D721Med (cell line): ENCODE data around the gene KCTD15.

Source experiments
- DNase-seq: peaks from one replicate; pipeline ENCODE4 v3.0.0; 2011; ENCODE audit warnings: low spot score; ENCODE audit not compliant: insufficient read length
- FAIRE-seq: peaks from 2 replicates; lab custom pipeline; 2011; peaks lifted over from hg19 to GRCh38; lab: Jason Lieb, UNC
- TF ChIP-seq, protein P1 (sequence below): IDR thresholded peaks from 2 replicates; pipeline ENCODE4 v1.5.1; 2012; ENCODE audit warnings: mild to moderate bottlenecking, control low read depth; ENCODE audit not compliant: insufficient read depth; ENCODE audit errors: missing control alignments

KCTD15 gene

DNA sequence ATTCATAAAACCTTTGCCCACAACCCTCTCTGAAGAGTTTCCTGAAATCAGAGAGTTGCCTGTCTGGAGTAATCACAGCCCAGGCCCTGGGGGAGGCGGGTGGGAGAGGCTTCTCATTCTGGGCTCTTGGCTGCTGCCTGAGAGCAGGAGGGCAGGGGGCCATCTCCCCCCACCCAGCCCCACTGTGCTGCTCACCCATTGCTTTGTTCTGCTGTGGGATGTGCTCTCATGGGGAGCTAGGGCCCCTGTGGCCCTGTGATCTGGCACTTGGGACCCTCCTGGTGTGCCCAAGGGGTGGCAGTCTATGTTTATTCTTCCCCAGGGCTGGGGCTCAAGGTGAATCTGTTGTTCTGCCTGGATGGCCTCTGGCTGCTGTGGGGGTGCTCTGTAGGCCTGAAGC is 6.1 kb downstream of the KCTD15 start:
- FAIRE-seq (no peak), DNase-seq (no peak)
- TF ChIP-seq, protein P1, sequence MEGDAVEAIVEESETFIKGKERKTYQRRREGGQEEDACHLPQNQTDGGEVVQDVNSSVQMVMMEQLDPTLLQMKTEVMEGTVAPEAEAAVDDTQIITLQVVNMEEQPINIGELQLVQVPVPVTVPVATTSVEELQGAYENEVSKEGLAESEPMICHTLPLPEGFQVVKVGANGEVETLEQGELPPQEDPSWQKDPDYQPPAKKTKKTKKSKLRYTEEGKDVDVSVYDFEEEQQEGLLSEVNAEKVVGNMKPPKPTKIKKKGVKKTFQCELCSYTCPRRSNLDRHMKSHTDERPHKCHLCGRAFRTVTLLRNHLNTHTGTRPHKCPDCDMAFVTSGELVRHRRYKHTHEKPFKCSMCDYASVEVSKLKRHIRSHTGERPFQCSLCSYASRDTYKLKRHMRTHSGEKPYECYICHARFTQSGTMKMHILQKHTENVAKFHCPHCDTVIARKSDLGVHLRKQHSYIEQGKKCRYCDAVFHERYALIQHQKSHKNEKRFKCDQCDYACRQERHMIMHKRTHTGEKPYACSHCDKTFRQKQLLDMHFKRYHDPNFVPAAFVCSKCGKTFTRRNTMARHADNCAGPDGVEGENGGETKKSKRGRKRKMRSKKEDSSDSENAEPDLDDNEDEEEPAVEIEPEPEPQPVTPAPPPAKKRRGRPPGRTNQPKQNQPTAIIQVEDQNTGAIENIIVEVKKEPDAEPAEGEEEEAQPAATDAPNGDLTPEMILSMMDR = no peak

DNA sequence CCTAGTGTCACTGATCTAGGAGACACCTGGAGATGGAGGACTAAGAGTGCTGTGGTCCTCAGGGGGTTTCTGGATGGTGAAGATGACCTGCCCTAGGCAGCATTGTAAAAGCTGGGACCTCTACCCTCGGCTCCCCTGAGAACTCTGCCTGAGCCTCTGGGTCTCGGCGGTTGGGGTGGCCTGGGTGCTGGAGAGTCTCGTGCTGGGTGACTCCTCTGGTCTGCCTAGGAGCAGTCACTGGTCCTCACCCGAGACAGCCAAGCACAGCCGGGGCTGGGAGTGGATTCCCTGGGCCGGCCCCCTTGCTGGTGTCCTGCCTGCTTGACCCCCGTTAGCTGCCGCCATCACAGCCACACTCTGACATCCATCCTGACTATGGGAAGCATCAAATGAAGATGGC is 6.7 kb downstream of the KCTD15 start:
- TF ChIP-seq, protein P1 = no peak
- DNase-seq (no peak), FAIRE-seq (no peak)

DNA sequence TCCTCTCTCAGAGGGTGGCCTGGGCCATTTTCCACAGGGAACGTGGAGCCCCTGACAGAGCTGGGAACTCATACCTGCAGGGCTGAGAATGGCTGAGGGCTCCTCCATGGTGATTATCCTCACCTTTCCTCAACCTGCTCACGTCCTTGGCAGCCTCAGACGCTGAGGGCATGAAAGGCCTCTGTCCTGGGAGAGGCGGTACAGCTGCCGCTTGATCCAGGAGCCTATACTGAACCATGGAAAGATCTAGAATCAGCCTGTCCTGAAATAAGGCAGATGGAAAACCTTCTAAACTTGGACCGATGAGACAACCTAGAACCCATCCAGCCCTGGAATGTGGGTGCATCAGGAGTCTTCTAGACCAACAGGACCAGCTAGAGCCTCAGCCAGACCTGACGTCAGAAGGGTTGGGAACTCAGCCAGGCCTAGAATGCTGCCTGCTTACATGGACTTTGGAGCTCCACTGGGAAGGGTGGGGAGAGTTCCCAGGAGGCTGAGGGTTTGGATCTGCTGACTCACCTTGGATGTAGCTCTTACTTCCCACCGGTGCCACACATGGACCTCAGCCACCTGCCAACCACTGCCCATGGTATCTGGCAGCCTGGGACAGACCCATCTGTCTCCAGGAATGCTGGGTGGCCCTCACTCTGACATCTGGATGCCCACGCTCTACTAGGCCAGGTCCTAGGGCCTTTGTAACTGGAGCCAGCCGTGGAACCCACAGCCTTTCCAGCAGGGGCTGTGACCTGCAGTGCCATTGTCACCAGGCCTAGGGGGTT is 7.5 kb downstream of the KCTD15 start:
- DNase-seq = no peak

DNA sequence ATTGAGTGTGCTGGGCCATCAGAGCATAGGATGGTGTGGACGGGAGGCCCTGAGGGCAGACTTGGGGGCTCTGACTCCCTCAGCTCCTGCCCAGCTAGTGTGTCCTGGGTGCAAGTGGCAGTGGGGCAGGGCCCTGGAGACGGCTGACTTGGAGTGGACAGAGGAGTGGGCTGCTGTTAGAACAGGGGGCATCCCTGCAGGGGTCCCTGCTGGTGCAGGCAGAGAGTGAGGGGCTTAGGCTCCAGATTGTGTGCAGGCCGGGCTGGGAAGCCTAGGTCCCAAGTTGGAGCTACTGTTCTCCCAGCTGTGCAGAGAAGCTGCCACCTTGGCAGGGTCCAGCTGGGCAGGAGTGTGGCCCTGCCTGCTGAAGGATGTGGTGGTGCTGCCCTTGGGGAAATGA is 8.6 kb downstream of the KCTD15 start:
- DNase-seq (no peak), FAIRE-seq (no peak)
- TF ChIP-seq, protein P1 = no peak

More for the DNA sequence above, 7.5 kb downstream of the KCTD15 start:
- TF ChIP-seq, protein P1 = no peak
- FAIRE-seq = no peak

DNA sequence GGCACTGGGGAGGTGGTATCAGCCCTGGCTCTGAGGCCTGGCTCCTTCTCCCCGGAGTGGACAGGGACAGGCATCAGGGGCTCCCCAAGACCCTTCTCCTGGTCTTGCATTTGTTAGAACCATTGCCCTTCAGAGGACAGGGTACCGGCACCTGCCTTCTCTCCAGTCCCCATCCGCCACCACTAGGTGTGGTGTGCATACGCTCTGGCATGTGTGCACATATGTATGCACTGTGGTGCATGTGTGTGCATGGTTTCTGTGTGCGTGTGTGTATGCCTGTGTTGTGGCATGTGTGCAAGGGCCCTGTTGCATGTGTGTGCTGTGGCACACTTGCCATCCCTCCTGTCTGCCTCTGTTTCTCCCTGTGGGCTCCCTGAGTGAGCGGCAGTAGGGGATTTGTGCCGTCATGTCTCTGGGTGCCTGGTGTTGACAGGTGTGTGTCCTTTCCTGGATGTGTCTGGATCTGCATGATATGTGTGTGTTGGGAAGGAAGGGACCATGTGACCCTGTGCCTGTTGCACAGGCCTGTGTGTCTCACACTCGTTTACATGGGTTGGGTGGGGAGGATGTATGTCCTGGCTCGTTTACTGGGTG is 9.3 kb downstream of the KCTD15 start:
- TF ChIP-seq, protein P1 = no peak
- FAIRE-seq (no peak), DNase-seq (no peak)

DNA sequence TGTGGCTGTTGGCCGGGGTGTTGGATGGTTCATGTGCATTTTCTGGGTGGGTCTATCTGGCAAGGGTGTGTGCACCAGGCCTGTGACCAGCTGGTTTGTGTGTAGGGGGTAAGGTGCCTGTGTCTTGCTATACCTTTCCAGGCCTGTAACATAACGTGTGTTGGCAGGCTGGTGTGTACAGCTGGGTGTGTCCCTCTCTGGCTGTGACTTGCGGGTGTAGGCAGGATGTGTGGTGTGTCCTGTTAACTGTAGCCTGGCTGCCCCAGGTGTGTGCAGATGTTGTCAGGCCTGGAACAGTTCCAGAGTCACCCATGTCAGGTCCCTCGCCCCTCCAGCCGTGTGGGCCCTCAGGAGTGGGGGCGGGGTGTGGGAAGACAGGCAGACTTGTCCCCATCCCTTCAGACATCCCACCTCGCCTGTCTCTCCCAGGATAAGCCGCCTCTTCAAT is 9.8 kb downstream of the KCTD15 start:
- FAIRE-seq (no peak), DNase-seq (no peak)
- TF ChIP-seq, protein P1 = no peak

DNA sequence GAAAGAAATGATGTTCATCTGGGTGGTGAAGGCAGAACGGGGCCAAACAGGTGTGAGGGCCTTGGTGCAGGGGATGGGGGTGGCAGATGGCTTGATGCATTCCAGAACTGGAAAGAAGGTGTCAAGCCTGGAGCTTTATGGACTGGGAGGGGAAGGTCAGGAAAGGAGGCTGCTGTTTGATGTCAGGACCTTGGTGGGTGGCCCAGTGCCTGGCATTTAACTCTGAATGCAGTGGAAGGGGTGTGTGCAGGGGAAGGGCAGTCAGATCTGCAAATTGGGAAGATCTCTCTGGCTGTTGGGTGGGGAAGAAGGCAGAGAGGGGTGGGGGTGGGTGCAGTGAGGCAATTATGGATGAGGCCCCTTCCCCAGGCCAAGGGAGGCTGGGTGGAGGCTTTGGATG is 11.7 kb downstream of the KCTD15 start:
- TF ChIP-seq, protein P1 = no peak
- DNase-seq (no peak), FAIRE-seq (no peak)
